Neuron (in vitro differentiated cells): Measurements from ENCODE around the gene POLL.
"Not testable (repeated sequence)": the region's sequence is repeated elsewhere in the genome, so short reads cannot be mapped to it uniquely, and the experiment has no call there.

Experiments
- H2AFZ ChIP-seq: one replicate; pipeline ENCODE4 v1.6.1; 2013; ENCODE audit warnings: low read depth, mild to moderate bottlenecking, inconsistent platforms, low read length, moderate library complexity
- H3K27me3 ChIP-seq: one replicate; pipeline ENCODE4 v1.6.1; 2013; ENCODE audit warnings: low read length; ENCODE audit not compliant: insufficient read depth
- H3K36me3 ChIP-seq: one replicate; pipeline ENCODE4 v1.6.1; 2013; ENCODE audit warnings: low read length; ENCODE audit not compliant: insufficient read depth
- H3K4me1 ChIP-seq: one replicate; pipeline ENCODE4 v1.6.1; 2013; ENCODE audit warnings: low read length; ENCODE audit not compliant: insufficient read depth
- H3K4me3 ChIP-seq: 2 replicates; pipeline ENCODE4 v1.5.1; 2013; ENCODE audit warnings: mild to moderate bottlenecking, low read length, moderate library complexity
- H3K9me3 ChIP-seq: one replicate; pipeline ENCODE4 v1.6.1; 2013; ENCODE audit warnings: low read length

The POLL gene

DNA sequence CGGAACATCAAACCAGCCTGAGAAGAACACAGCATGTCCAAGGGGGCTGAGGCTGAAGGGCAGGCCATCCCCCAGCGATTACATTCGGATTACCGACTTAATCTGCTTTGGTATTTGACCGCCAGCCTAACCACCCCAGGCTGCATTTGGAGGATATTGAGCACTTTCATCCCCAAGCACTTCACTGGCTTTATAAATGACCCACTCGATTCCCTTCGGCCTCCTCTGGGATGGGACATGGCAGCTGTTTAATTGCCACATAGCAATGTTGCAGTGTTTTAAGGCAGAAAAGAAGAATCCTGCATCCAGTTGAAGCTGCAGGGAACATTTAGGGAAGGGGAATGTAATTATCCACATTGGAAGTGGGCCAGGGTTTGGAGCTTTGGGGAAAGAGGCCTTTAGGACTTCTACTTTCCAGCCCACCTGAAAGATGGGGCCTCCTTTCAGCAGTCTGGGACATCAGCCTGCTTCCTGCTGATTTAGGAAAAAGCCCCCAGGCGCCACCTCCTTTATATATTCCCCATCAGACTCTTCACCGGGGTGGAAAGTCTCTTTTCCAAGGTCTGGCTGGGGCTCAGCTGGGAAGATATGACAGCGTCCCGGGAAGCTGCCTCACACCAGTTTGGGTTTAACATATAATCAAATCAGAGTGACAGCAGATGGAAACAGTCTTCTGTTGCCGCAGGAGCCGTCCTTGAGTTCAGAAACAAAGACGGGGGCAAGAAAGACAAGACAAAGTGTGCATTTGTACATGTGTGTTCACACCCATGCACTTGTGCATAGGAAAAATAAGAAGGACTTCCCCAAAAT lies 9.2 kb upstream of the POLL start:
- Histone ChIP-seq H2AFZ (no peak overlapping the region), H3K4me3 (no peak overlapping the region), H3K27me3 (no peaks in the 10 kb centered on the region), H3K9me3 (no peaks in the 10 kb centered on the region), H3K36me3 (peaks cover 6% of the 10 kb centered on the region), H3K4me1 (no peaks in the 10 kb centered on the region)

DNA sequence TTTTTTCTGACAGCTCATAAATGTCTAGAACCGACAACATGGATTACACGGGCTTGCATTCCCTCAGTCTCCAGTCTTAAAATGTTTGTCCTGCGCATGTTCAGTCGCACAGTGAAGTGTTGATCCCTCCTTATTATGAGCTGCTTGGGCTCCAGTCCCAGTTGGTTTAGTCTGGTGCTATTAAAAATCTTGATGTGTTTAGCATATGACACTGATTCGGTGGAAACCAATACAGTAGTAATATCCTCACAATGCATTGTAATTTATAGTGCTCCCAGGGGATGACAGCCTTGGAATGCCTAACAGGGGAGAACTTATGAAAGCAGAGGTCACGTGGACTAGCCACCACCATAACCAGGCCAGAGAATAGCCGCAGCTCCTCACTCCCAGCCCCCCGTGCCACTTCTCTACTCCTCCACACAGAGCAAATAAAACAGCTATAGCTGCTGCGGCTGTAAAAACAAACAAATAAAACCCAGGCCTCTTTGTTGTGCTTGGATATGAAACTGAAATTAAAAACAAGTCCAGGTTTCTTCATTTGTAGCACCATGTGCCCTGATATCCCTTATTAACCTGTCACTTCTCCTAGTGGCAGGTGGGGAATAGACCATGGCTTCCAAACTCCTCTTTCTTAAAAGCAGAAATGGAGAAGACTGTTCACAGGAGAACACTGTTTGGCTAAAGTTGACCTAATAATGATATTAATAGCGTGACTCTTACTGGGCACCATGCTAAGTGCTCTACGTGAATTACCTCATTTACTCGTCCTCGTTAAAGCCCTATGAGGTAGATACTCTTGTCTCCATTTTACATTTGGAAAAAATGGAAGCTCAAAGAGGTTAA lies 7.8 kb upstream of the POLL start:
- H3K27me3 ChIP-seq: no peaks in the 10 kb centered on the region

DNA sequence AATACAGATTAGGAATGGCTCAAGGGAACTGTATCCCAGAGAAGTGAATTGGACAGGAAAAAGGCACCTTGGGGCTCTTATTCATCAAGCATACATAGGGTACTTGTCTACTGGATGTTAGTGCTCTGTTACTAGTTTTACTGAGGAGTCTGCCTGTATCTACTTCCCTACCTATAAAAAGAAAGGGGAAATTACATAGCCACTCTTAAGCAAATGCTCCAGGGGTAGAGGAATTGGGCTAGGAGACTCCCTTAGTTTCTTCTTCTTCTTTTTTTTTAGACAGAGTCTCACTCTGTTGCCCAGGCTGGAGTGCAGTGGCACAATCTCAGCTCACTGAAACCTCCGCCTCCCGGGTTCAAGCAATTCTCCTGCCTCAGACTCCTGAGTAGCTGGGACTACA lies 5.3 kb upstream of the POLL start:
- H3K9me3 ChIP-seq, H2AFZ ChIP-seq, H3K36me3 ChIP-seq, H3K27me3 ChIP-seq, H3K4me1 ChIP-seq, H3K4me3 ChIP-seq: not testable (repeated sequence)

More for the DNA sequence above, 7.8 kb upstream of the POLL start:
- Histone ChIP-seq H3K4me3 (no peak overlapping the region), H3K36me3 (peaks cover 6% of the 10 kb centered on the region), H3K9me3 (no peaks in the 10 kb centered on the region), H3K4me1 (no peaks in the 10 kb centered on the region), H2AFZ (no peak overlapping the region)

DNA sequence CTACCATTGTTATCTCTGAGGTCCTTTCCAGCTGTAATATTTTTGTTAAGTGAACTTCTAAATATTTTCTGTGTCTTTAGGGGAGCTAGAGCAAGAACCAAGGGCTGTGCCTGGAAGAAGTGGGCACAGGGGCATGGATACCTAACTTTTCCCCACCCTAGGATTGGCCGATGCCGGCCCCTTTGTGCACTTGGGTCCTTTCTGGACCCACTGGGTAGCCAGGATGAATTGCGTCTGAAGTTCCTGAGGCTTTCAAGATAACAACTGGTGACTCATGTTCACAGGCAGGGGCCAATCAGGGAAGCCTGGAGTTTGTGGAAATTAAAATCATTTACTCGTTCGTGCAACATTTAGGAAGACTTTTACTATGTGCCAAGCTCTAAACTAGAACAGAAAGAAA lies 822 bp upstream of the POLL start:
- H3K36me3 ChIP-seq: peaks cover 14% of the 10 kb centered on the region
- no peaks in the 10 kb centered on the region for H3K27me3 ChIP-seq
- no peaks in the 10 kb centered on the region for H3K9me3 ChIP-seq
- H2AFZ ChIP-seq: peak overlapping the region; percentile 5
- H3K4me3 ChIP-seq: peak overlapping the region; percentile 73
- H3K4me1 ChIP-seq: peaks cover 20% of the 10 kb centered on the region

DNA sequence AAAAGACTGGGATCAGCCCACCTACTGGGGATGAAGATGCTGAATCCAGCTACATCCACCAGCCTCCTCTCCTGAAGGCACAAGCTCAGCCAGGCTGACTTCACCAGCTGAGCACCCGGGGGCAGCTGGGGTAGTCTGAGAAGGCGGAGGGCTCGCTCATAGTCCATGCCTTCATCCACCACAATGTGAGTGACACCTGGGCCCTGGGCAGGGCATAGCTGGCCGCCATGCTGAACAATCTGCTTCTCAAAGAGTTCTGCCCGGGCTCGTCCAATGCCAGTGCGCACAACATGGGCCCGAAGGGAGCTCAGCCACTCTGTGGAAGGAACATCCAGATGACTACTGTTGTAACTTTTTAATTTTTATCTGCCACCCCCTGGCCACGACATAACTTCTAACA lies 2.2 kb downstream of the POLL start:
- Histone ChIP-seq H3K4me3 (no peak overlapping the region), H3K9me3 (no peaks in the 10 kb centered on the region), H3K36me3 (peaks cover 23% of the 10 kb centered on the region), H3K4me1 (peaks cover 20% of the 10 kb centered on the region), H2AFZ (no peak overlapping the region), H3K27me3 (no peaks in the 10 kb centered on the region)

DNA sequence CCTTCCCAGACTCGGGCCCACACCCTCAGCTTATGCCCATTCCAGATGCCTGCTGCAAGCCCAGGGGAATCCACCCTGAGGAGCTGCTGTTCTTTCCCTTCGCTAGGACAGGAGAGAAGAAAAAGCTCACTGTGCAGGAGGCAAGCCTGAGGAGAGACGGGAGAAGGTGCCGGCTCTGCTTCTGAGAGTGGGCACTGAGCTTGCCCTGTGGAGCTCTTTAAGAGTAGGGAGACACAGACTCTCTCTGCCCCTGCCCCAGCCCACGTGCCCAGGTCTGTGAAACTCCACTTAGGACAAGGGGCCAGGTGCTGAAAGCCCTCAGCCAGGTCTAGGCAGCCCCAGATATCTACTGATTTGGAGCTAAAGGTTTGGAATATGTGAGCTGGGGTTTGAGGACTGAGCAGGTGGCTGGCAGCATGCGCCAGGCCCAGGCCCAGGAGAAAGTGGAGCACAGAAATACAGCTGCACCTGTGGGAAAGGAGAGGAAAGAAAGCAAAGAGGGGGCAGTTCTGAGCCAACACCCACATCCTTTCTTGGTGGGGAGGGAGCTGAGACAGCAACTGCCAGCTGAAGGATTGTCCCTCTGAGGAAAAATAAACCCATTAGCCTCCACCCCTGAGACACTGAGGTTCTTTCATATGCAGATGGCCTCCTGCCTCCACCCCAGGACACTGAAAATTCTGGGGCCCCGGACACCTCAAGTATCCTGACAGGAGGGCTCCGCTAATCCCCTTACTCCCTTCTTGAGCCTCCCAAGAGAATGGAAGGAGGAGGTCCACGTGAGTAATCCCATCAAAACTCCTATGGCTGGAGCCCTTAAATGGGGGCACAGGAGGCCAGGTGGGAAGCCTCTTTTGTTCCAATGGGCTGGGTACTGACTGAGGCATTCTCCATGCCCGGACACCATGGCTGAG lies 7.3 kb downstream of the POLL start:
- Histone ChIP-seq H3K36me3 (peaks cover 38% of the 10 kb centered on the region), H2AFZ (no peak overlapping the region), H3K4me3 (no peak overlapping the region), H3K9me3 (no peaks in the 10 kb centered on the region), H3K4me1 (no peaks in the 10 kb centered on the region), H3K27me3 (no peaks in the 10 kb centered on the region)

DNA sequence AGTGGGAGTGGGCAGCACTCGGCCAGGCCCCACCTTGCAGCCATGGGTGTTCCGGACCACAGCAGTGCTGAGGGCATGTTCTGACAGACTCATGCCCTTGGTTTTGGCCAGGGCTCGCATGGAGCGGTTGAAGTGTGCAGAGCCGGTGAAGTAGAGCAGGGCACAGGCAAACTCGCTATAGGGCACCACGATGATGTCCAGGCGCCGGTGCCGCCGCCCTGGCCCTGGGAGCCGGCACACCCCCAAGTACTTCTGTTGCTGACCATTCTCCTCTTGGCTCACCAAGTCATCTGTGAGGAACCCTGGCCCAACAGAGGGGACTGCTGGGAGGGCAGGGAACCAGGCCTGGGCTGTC lies 8.6 kb downstream of the POLL start:
- Histone ChIP-seq H3K27me3 (no peaks in the 10 kb centered on the region), H3K4me1 (no peaks in the 10 kb centered on the region), H2AFZ (no peak overlapping the region), H3K9me3 (no peaks in the 10 kb centered on the region), H3K4me3 (no peak overlapping the region), H3K36me3 (peaks cover 28% of the 10 kb centered on the region)

DNA sequence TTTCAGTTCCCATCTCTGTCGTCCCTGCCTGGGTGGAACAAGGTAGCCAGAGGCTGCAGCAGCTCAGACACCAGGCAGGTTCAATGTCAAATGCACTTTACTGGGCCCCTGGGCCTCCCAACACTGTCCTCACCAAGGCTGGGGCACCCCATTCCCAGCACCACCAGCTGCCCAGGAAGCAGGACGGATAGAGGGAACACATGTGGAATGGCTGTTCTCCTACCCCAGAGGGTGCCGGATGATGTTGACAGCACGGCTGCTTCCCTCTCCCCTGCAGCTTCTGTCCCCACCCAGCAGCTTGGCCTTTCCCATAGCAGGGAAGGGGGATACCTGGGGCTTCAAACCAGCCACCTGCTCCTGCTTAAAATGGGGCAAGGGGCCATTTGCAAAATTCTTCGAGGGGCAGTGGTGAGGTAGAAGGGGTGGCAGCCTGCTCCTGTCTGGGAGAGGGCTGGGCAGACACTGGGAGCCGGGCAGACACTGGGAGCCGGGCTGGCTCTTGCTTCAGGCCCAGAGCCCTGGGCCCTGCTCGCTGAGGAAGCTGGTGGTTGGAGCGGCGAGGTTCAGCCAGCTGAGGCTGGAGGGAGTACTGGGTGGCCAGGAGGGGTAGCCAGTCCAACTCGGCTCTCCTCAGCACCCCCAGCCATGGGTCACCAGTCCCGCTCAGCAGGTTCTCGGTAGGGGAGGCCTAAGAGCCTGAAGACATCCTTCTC lies 9.1 kb downstream of the POLL start:
- H2AFZ ChIP-seq: no peak overlapping the region

DNA sequence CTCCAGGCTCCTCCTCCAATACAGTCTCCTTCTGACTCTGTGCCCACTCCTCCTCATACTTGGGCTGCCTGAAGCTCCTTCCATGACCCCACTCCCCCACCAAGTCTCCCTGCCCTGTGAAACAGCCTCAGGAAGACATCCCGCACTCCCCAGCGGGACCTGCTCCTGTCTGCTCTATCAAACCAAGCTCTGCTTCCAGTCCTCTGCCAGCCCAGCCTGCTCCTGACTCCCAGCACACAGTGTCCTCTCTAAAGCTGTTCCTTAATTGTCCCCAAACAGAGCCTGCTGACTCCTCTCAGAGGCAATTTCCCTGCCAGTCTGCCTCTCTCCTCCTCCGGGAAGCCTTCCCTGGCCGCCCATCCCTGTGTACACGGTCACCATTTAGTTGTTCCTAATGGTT lies 9.9 kb downstream of the POLL start:
- H3K36me3 ChIP-seq: peaks cover 22% of the 10 kb centered on the region
- no peaks in the 10 kb centered on the region for H3K4me1 ChIP-seq
- H3K4me3 ChIP-seq: no peak overlapping the region
- no peak overlapping the region for H2AFZ ChIP-seq
- no peaks in the 10 kb centered on the region for H3K9me3 ChIP-seq
- H3K27me3 ChIP-seq: no peaks in the 10 kb centered on the region

More for the DNA sequence above, 9.1 kb downstream of the POLL start:
- Histone ChIP-seq H3K36me3 (peaks cover 25% of the 10 kb centered on the region), H3K9me3 (no peaks in the 10 kb centered on the region), H3K4me1 (no peaks in the 10 kb centered on the region), H3K4me3 (no peak overlapping the region), H3K27me3 (no peaks in the 10 kb centered on the region)

DNA sequence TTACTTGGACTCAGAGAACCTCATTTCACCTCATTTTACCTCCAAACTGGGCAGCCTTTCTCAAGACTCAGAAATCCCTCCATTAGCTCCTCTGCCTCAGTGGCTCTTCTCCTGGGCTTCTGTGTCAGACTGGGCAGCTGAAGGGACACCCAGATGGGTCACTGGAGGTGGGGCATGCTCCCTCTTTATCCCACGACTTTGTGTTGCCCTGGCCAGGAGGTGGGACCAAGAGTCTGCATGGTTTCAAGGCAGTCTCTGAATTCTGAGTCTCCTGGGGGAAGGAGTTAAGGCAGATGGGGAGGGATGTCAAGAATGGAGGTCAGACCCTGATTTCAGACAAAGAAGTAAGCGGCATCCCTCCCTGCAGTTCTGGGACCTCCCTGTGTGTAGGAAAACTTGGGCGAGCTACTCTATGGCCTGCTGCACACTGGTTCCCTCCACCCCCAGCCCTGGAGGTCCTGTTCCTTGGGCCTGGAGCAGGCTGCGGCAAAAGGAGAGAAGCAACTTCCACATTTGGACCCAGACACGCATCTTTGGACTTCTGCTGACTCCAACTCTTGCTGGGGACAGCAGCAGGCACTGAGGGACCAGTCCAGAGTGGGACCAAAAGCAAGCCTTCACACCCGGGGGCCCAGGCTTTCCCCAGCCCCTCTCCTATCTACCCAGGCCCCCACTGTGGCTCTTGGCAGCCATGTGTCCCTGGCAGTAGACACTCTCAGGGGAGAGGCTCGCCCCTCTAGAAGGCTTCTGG lies 10.8 kb downstream of the POLL start:
- no peak overlapping the region for H2AFZ ChIP-seq
- H3K9me3 ChIP-seq: peaks cover 2% of the 10 kb centered on the region
- peaks cover 14% of the 10 kb centered on the region for H3K36me3 ChIP-seq
- H3K4me3 ChIP-seq: no peak overlapping the region
- peaks cover 2% of the 10 kb centered on the region for H3K27me3 ChIP-seq
- no peaks in the 10 kb centered on the region for H3K4me1 ChIP-seq

DNA sequence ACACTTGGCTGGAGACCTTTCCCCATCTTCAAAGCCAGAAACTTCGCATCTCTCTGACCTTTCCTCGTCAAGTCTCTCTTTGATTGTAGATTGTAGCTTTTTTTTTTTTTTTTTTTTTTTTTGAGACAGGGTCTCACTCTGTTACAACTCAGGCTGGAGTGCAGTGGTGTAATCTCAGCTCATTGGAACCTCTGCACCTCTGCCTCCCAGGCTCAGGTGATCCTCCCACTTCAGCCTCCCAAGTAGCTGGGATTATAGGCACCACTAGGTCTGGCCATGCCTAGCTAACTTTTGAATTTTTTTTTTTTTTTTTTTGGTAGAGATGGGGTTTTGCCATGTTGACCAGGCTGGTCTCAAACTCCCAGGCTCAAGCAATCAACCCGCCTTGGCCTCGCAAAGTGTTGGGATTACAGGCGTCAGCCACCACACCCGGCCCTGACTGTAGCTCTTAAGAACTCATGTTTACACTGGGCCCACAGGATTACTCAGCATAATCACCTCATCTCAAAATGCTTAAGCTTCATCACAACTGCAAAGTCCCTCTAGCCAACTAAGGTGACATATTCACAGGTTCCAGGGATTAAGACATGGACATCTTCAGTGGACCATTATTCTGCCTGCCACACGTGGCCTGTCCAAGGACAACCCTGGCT lies 11.7 kb downstream of the POLL start:
- H3K36me3 ChIP-seq: peaks cover 14% of the 10 kb centered on the region
- H3K9me3 ChIP-seq: peaks cover 3% of the 10 kb centered on the region
- no peak overlapping the region for H3K4me3 ChIP-seq
- H3K27me3 ChIP-seq: peaks cover 7% of the 10 kb centered on the region
- H2AFZ ChIP-seq: no peak overlapping the region
- H3K4me1 ChIP-seq: no peaks in the 10 kb centered on the region
